Measurements from ENCODE around the gene DCAF8L1.

The DCAF8L1 gene

GRCh38 chrX:27953171-27953570 is 28.1 kb downstream of the DCAF8L1 start:
- no peak for ATAC-seq
- TF ChIP-seq CSDC2 (CRISPR knock-in tag; IDR thresholded peaks at IDR 0.05) (no peak), GLIS3 (CRISPR knock-in tag; IDR thresholded peaks at IDR 0.05) (no peak), POU6F1 (CRISPR knock-in tag; IDR thresholded peaks at IDR 0.05; ENCODE audit: borderline replicate concordance, low read depth) (no peak), RARB (CRISPR knock-in tag; IDR thresholded peaks at IDR 0.05) (no peak), ZNF565 (CRISPR knock-in tag; conservative IDR thresholded peaks at IDR 0.05; ENCODE audit: low read depth) (no peak)
- TF ChIP-seq, protein P1, sequence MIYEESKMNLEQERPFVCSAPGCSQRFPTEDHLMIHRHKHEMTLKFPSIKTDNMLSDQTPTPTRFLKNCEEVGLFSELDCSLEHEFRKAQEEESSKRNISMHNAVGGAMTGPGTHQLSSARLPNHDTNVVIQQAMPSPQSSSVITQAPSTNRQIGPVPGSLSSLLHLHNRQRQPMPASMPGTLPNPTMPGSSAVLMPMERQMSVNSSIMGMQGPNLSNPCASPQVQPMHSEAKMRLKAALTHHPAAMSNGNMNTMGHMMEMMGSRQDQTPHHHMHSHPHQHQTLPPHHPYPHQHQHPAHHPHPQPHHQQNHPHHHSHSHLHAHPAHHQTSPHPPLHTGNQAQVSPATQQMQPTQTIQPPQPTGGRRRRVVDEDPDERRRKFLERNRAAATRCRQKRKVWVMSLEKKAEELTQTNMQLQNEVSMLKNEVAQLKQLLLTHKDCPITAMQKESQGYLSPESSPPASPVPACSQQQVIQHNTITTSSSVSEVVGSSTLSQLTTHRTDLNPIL (CRISPR knock-in tag; IDR thresholded peaks at IDR 0.05; ENCODE audit: low read depth) = no peak

DNA sequence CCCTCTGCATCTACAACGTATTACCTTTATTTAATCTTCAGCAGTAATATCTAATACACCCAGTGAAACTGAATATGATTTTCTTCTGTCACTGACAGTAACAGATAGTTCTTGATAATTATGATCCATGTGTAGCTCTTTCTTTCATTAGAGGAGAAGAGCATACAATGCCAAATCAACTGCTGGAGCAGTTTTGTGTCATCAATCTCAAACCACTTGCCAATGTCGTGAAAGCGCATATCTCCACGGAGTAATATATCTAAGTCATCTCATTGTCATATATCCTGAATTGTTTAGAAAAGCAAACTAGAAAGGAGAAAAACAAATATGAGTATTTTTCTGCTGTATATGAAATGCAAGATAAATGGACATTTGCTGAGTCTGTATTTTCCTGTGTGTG is 47.9 kb downstream of the DCAF8L1 start:
- TF ChIP-seq TOX (CRISPR knock-in tag; IDR thresholded peaks at IDR 0.05; ENCODE audit: borderline replicate concordance) (no peak), ZFP3 (CRISPR knock-in tag; IDR thresholded peaks at IDR 0.05) (no peak), ZFP30 (CRISPR knock-in tag; IDR thresholded peaks at IDR 0.05) (no peak), ARNTL (CRISPR knock-in tag; IDR thresholded peaks at IDR 0.05; ENCODE audit: borderline replicate concordance, low read depth) (no peak), ZNF8 (CRISPR knock-in tag; IDR thresholded peaks at IDR 0.05) (no peak), OSR1 (CRISPR knock-in tag; IDR thresholded peaks at IDR 0.05) (no peak), CSDC2 (CRISPR knock-in tag; IDR thresholded peaks at IDR 0.05) (no peak), PPARA (CRISPR knock-in tag; IDR thresholded peaks at IDR 0.05; ENCODE audit: borderline replicate concordance) (no peak), CSRNP3 (CRISPR knock-in tag; IDR thresholded peaks at IDR 0.05) (no peak), PATZ1 (CRISPR knock-in tag; IDR thresholded peaks at IDR 0.05; ENCODE audit: borderline replicate concordance) (no peak)
- no peak for ATAC-seq
